Ovary (tissue), 3 donors: ENCODE measurements around the gene NRXN2.

Experiments used
- CTCF ChIP-seq, 3 donors: fragments of 450-650 bp in 2 of 3; fragments of 200-600 bp in 1 of 3; IDR thresholded peaks; one replicate each; pipeline versions ENCODE4 v1.5.1 to v1.8.0; 2016 to 2022; ENCODE audit warnings: antibody characterized with exemption in 3 of 3, mild to moderate bottlenecking in 1 of 3
- POLR2A ChIP-seq: fragments of 450-650 bp; IDR thresholded peaks from one replicate; pipeline ENCODE4 v1.6.1; 2017; ENCODE audit warnings: antibody characterized with exemption, mild to moderate bottlenecking, moderate library complexity
- donor health status: DM: no; HTN: no; CAD: no.

- TF ChIP-seq CTCF (IDR thresholded peaks at IDR 0.05) (no peak), POLR2A (no peak)
Measured at GRCh38 chr11:64638829-64639228, 84.2 kb downstream of the NRXN2 start.
